NOMO-1 (cell line): Measurements from ENCODE around the gene FNDC10.

Experiments
- DNase-seq, 2 experiments: peaks; one replicate each; lab custom pipeline; 2025; ENCODE audit not compliant: unreplicated experiment in 2 of 2; lab: John Stamatoyannopoulos, UW

Gene FNDC10

DNA sequence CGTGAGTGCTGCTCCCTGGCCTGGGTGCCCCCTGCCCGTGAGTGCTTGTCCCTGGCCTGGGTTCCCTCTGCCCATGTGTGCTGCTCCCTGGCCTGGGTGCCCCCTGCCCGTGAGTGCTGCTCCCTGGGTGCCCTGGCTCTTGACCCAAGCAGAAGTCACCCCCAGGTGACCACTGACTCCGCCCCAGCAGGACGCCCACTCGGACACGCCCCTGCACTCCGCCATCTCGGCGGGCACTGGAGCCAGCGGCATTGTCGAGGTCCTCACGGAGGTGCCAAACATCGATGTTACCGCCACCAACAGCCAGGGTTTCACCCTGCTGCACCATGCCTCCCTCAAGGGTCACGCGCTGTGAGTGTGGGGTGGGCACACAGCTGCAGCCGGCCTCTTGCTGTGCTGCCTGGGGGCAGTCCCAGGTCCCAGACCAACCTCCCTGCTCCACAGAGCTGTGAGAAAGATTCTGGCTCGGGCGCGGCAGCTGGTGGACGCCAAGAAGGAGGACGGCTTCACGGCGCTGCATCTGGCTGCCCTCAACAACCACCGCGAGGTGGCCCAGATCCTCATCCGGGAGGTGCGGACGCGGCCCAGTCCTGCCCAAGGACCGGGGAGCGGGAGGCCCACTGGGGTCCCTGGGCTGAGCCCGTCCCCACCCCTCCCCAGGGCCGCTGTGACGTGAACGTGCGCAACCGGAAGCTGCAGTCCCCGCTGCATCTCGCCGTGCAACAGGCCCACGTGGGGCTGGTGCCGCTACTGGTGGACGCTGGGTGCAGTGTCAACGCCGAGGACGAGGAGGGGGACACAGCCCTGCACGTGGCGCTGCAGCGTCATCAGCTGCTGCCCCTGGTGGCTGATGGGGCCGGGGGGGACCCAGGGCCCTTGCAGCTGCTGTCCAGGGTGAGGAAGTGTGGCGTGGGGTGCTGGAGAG, 28.2 kb upstream of the FNDC10 start:
- no peak for DNase-seq

DNA sequence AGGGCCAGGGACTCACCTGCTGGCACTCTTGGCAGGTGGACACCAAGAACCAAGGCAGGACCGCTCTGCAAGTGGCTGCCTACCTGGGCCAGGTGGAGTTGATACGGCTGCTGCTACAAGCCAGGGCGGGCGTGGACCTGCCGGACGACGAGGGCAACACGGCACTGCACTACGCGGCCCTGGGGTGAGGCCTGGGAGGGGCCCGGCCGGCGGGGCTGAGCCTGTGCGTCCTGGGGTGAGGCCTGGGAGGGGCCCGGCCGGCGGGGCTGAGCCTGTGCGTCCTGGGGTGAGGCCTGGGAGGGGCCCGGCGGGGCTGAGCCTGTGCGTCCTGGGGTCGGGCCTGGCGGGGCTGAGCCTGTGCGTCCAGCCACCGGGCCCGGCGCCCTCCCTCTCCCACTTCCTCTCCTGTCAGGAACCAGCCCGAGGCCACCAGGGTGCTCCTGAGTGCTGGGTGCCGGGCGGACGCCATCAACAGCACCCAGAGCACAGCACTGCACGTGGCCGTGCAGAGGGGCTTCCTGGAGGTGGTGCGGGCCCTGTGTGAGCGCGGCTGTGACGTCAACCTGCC, 27.4 kb upstream of the FNDC10 start:
- DNase-seq, result no peak

DNA sequence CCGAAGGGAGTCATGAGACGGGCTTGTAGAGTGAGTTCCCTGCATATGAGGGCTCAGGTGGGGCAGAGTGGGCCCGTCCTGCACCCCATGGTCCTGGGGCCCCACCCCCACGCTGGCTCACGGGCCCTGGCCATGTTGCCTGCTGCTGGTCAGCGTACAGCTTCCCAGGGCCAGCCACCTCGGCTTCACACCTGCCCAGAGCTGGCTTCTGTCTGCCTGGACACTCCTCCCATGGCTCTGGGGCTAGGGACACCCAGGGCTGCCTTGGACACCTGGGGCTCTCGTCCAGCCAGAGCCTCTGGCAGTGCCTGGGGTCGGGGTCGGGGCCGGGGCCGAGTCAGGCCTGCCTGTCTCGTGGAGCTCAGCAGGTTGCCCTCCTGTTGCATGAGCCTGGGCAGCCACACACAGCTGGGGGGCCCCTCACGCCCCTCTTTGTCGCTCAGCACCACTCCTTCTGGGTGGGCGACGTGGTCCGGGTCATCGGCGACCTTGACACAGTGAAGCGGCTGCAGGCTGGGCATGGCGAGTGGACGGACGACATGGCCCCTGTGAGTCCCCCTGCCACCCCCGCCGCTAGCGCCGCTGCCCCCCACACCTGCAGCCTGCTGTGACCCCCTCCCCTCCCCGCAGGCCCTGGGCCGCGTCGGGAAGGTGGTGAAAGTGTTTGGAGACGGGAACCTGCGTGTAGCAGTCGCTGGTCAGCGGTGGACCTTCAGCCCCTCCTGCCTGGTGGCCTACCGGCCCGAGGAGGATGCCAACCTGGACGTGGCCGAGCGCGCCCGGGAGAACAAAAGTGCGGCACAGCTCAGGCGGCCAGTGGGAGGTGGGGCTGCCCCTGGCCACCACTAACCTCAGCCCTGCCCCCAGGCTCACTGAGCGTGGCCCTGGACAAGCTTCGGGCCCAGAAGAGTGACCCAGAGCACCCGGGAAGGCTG, 26.5 kb upstream of the FNDC10 start:
- no peak for DNase-seq

DNA sequence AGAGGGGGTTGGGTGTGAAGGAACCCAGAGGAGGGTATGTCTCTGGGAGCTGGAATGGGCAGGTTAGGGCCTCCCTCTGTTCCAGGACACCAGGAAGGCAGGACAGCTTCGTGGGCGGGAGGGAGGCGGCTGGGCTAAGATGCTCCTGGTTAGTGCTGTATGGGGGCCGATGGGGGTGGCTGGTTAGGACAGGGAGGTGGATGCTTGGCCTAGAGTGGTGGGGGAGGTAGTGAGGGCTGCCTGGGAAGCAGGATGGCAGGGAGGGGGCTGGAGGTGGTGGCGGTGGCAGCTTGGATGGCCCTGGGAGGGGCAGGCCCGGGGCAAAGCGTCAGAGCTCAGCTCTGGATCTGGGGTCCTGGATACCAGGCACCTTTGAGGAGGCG, 25.9 kb upstream of the FNDC10 start:
- DNase-seq, result no peak

DNA sequence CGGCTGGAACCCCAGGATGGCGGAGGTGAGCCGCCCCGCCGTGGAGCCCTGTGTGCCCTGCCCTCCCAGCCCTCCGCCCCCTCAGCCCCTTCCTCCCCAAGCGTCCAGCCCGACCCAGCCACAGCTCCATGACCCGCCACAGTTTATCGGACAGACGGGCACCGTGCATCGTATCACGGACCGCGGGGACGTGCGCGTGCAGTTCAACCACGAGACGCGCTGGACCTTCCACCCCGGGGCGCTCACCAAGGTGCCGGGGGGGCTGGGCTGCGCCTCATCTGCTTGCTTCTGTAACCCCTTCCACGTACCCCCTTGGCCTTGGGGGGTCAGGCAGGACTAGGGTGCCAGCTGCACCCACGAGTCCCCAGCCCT, 25.5 kb upstream of the FNDC10 start:
- no peak for DNase-seq

DNA sequence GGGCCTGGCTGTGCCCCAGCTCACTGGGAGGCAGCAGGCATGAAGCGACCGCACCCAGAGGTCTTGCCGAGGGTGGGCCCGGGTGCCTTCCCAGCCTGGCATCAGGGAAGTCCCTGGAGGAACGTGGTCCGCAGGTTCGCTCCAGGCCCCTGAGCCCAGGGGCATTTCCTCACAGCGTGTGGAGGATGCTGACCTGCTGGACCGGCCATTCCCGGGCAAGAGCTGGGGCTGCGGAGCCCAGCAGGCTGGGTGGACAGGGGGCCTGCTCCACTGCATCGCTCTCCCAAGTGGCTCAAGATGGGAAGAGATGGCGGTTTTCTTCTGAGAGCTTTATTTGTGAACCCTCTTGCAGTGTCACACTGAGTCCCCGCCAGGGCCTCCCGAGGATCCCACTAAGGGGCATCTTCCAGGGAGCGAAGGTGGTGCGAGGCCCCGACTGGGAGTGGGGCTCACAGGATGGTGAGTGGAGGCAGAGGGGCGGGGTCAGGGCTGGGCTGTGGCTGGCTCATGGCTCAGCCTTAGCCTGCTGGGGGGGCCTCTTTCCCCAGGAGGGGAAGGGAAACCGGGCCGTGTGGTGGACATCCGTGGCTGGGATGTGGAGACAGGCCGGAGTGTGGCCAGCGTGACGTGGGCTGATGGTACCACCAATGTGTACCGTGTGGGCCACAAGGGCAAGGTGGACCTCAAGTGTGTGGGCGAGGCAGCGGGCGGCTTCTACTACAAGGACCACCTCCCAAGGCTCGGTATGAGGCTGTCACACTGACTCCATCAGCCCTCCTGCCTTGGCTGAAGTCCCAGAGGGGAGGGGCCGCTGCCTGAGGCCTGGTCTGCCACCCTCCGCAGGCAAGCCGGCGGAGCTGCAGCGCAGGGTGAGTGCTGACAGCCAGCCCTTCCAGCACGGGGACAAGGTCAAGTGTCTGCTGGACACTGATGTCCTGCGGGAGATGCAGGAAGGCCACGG, 24.8 kb upstream of the FNDC10 start:
- DNase-seq, result no peak

DNA sequence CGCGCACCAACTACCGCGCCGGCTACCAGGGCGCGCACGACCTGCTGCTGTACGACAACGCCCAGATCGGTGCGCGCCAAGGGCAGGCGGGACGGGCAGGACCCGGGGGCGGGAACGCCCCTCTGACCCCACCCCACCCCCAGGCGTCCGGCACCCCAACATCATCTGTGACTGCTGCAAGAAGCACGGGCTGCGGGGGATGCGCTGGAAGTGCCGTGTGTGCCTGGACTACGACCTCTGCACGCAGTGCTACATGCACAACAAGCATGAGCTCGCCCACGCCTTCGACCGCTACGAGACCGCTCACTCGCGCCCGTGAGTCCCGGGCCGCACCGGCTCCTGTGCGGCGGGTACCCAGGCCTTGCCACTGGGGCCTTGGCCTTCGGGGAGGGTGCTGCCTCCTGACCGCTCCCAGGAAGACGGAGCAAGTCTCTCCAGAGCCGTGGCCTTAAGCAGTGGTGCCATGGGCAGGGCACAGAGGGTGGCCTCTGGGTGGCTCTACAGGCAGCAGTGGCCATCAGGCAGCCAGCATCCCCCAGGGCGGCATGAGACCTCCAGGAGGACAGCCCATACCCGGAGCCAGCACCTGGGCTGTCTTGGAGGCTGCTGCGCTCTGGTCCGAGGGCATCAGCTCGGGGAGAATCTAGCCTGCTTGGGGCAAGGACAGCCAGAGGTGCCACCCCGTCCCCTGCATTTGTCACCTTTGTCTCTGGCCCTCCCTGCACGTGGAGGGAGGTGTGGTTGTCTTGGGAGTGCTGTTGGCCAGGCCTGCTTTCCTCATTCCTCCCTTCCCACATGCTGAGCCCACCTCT, 23.9 kb upstream of the FNDC10 start:
- DNase-seq, result no peak

DNA sequence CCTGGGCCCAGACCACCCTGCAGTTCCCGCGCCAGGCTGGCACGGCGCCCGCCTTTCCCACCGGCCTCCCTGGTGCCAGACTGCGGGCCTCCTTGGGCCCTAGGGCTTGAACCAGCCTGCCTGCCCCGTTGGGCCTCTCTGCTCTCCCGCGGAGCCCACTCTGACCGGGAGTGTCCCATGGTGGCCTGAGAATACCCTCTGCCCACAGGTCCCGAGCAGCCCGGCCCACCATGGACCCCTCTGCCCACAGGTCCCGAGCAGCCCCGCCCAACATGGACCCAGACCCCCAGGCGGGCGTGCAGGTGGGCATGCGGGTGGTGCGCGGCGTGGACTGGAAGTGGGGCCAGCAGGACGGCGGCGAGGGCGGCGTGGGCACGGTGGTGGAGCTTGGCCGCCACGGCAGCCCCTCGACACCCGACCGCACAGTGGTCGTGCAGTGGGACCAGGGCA, 23.3 kb upstream of the FNDC10 start:
- DNase-seq, result no peak

DNA sequence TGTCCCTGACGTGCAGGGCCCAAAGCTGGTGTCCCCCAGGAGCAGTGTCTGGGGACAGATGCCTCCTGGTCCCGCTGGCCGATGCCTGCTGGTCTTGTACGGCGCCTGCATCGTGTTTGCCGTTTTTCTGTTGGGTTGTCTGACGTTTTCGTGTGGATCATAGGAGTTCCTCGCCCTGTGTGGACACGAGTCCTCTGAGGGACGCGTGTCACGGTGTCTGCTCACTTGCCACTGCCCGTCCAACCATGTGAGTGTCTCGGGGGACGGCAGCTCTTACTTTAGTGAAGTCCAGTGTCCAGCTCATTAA, 22.8 kb upstream of the FNDC10 start:
- no peak for DNase-seq

DNA sequence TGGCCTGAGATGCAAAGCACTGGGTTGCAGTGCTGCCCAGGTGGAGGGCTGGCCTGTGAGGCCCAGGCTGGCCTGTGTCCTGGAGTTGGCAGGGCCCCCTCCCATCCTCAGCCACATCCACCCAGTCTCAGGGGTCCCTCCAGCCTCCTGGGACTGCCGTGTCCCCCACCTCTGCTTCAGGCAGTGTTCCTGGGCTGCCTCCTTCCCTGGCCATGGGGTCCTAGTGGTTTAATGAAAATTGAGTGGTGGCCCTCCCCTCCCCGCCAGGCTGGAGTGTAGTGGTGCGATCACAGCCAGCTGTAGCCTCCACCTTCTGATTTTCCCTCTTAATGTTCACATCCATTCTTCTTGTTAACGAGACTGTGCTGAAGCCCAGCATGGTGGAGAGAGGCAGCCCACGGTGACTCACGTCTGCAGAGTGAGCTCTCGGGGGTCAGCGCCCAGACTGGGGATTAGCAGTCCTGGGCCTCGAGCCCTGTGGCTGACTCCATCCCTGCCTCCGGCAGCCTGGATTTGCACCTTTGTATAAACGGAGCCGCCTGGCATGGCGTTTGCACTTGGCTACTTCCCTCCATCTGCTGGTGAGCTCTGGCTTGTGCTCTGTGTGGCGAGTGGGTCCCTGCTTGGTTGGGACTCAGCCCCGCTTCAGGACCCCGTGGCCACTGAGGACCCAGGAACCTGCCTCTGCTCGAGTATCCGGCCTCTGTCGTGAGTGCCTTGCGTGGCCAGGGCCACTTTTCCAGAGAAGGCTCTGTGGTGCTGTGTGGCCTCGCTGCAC, 22.3 kb upstream of the FNDC10 start:
- no peak for DNase-seq

DNA sequence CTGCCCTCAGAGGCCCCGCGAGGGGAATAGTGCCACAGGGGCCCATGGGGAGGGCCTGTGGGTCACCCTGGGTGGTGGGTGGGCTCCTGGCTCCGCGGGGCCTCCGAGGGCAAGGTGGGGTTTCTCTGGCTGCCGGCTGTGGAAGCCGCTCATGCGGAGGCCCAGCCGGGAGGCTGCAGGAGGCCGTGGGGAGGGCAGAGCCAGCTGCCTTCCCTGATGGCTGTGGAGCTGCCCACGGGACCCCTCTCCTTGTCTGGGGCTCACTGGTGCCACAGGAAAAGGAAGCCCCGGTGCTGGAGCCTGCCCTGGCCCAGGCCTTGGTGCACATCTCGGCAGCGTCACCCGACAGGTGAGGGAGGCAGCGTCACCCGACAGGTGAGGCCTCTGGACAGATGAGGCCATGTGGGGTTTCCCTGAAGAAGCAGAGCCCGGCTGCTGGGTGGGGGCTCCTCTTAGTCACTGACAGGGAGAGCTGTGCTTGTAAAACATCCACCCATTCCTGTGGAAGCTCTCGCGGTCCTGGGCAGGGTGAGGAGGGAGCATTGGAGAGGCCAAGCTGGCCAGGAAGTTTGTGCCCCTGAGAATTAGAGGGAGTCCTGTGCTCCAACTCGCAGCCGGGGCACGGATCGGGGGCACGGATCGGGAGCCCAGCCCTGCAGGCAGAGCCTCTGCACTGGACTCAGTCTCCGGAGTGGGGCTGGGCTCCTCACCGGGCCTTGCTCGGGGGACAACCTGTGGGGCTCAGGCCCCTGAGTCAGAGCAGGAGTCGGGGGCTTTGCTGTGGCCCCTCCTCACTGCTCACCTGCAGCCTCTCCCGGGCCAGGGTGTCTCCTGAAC, 21.5 kb upstream of the FNDC10 start:
- DNase-seq, result no peak

DNA sequence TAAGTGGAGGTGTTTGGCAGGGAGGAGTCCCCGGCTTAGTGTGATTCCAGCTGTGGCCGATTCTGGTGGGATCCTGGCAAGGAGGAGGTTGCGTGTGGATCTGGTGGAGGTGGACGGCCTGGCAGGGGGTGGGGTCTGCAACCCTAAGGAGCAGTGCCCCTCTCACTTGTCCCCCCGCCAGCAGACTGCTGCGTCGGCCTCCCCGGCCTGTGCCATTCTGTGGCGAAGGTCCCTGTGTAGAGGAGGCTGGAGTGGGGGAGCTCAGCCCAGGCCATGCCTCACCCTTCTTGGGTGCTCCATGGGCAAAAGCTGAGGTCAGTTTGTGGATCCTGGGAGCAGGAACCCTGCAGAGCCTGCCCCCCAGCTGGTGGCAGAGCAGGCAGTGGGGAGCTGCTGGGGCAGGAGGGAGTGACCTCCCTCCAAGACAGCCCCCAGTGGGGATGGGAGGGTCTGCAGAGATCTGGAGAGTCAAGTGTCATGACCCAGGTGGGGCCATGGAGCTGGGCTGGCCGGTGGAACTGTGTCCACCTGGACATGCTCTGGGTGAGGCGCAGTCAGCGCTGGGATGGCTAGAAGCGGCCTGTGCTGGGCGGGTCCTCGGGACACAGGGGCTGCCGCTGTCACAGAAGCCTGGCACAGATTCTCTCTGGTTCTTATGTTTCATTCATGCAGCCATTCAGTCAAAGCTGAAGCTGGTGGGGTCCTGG, 20.7 kb upstream of the FNDC10 start:
- DNase-seq, result no peak

DNA sequence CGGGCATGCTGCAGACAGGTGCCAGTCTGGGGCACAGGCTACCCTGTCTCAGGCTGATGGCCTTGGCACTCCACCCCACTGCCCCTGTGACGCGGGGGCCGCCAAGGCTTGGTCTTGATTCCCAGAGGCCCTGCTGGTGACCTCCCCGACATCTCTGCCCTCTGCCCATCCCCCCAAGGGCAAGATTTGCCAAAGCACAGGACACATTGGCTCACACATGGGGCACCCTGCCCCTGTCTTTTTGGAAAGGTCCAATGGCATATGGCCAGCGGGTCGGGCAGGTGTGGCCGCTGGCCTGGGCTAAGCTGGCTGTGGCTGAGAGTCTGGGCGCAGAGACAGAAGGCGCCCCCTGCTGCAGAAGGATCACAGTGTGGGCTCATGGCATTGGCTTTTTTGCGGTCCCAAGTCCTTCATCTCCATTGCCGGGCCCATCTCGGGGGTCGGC, 20.0 kb upstream of the FNDC10 start:
- no peak for DNase-seq

DNA sequence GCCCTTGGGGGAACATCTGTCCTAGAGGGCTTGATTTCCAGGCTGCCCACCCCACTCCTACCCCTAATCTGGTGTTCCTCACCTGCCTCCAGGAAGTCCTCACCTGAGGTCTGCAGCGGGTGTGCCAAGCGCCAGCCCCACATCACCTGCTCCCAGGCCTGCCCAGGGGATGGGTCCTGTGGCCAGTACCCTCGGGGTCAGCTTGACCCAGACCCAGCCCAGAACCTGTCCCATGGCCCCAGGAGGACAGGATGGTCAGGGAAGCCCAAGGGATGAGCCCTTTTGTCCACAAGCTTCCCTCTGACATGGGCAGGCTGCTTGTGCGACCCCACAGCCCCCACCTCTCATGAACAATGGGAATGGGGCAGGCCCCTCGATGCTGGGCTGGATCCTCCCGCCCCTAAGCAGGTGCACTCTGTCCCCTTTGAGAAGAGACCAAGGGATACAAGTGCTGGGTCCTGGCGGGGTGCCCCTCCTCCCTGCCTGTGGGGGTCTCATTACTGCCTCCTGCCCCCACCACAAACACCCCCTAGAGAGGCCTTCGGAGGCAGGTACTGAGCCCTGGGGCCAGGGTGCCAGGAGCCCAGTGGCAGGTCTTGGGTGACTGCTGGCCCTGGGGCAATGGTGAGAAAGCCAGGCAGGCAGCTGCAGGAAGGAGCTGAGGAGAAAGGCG, 18.6 kb upstream of the FNDC10 start:
- no peak for DNase-seq

DNA sequence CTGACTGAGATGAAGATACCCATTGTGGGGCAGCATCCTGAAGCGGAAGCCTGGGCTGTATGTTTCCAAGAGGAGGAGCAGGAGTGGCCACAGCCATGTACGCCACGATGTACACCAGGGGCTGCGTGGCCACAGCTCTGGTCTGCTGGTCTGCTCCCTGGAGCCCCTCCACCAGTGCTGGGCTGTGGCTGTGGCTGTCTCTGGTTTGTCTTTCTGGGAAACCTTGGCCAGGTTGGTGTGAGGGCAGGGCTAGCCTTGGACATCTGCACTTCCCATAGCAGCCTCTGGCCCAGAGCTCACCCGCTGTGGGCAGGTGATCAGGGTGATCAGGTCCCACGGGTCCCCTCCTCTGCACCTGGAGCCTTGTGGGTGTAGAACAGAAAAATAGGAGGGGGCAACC, 18.0 kb upstream of the FNDC10 start:
- no peak for DNase-seq

DNA sequence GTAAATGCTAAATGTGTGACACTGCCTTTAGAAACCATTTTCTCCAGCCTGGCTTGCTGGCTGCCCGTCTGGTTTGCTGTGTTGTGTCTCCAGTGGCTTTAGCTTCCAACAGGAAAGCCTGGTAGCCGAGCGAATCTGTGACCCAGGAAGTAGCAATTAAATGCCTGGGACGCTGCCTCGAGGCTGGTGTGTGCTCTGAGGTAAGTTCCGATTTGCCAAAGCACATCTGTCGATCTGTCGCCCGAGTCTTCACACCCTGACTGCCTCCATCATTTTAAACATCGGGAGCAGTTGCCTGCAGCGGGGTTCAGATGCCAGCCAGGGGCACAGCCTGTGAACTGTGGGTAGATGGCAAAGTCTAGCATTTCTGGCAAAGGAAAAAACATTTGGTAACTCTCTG, 17.6 kb upstream of the FNDC10 start:
- no peak for DNase-seq

DNA sequence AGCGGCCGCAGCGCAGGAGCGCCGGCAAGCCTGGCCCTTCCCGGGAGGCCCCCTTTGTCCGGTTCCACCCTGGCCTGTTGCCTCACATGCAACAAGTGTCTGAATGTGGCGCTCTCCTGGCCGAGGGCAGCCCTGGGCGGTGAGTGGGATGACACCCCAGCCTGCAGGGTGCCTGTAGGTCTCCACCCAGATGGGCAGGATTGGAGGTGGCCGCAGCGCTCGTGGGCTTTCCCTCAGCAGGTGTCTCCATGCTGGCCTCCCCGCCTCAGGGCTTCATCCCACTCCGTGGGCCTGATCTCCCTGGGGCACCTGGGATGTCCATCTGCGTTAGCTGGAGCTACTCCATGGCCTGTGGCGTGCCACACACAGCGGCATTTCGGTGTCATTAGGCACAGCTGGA, 16.9 kb upstream of the FNDC10 start:
- no peak for DNase-seq
